ENCODE results near the gene STAT5B. TPM values are rescaled to one million over a fixed set of nuclear protein-coding genes. Genes with fewer than 3 reads are reported as not detected.
A peak's percentile ranks its signal among the peaks of the same experiment; 100 is the strongest.

STAT5B gene
- total RNA-seq, 1 experiment from 2014 or later = 36.4 TPM

DNA sequence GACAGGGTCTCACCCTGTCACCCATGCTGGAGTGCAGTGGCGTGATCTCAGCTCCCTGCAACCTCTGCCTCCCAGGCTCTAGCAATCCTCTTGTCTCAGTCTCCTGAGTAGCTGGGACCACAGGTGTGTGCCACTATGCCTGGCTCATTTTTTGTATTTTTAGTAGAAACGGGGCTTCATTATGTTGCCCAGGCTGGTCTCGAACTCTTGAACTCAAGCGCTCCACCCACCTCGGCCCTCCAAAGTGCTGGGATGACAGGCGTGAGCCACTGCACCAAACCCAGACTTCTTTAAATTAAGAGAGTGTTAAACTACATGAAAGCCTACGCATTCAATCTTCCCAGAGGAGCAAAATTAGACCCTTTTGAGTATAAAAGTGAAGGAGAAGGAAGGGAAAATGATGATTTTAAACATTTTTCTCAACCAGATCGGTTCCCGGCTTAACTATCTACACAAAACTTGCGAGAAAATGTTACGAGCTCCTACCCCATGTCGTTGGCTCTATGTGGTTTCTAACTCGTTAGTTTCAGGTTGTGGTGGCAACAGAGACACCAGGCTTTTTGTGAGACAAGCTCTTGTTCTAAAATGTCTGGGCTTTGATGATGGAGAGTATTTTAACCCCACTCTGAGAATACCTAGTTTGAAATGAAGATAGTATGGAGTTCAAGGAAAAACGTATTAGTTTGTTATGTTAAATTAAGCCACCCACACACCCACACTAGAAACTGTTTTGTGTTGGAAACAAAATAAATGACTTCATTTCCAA, 26.3 kb downstream of the STAT5B start:
- no peak for ATAC-seq
- Mint-ChIP-seq H3K4me3 (no peak overlapping the region), H3K9me3 (no peaks in the 10 kb centered on the region), H3K4me1 (peaks cover 27% of the 10 kb centered on the region), H3K27me3 (ENCODE audit: low read depth) (no peaks in the 10 kb centered on the region), H3K36me3 (no peaks in the 10 kb centered on the region), H3K27ac (peak overlapping the region; percentile 7)
- POLR2A ChIA-PET = interaction anchor here (0.7 kb wide), 1 partner anchor 173 kb away, joined by 3 read pairs; no protein-coding TSS in a partner anchor
- CTCF ChIA-PET = interaction anchor here (0.7 to 3.2 kb wide), 3 partner anchors 19 to 104 kb away, joined by 4 to 38 read pairs (median 4); no protein-coding TSS in a partner anchor
- DNase-seq (ENCODE audit: low spot score) = no peak
- TF ChIP-seq, protein P1, sequence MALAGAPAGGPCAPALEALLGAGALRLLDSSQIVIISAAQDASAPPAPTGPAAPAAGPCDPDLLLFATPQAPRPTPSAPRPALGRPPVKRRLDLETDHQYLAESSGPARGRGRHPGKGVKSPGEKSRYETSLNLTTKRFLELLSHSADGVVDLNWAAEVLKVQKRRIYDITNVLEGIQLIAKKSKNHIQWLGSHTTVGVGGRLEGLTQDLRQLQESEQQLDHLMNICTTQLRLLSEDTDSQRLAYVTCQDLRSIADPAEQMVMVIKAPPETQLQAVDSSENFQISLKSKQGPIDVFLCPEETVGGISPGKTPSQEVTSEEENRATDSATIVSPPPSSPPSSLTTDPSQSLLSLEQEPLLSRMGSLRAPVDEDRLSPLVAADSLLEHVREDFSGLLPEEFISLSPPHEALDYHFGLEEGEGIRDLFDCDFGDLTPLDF (CRISPR knock-in tag; IDR thresholded peaks at IDR 0.05) = no peak
- TF ChIP-seq OVOL2 (CRISPR knock-in tag; IDR thresholded peaks at IDR 0.05; ENCODE audit: borderline replicate concordance) (no peak), FOXK1 (CRISPR knock-in tag; IDR thresholded peaks at IDR 0.05) (no peak), ETV6 (CRISPR knock-in tag; IDR thresholded peaks at IDR 0.05) (no peak), SP1 (CRISPR knock-in tag; conservative IDR thresholded peaks at IDR 0.05) (no peak), ATF1 (CRISPR knock-in tag; IDR thresholded peaks at IDR 0.05) (no peak)
- TF ChIP-seq, protein P2, sequence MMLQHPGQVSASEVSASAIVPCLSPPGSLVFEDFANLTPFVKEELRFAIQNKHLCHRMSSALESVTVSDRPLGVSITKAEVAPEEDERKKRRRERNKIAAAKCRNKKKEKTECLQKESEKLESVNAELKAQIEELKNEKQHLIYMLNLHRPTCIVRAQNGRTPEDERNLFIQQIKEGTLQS (CRISPR knock-in tag; conservative IDR thresholded peaks at IDR 0.05) = no peak
- TF ChIP-seq, protein P3, sequence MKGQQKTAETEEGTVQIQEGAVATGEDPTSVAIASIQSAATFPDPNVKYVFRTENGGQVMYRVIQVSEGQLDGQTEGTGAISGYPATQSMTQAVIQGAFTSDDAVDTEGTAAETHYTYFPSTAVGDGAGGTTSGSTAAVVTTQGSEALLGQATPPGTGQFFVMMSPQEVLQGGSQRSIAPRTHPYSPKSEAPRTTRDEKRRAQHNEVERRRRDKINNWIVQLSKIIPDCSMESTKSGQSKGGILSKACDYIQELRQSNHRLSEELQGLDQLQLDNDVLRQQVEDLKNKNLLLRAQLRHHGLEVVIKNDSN (CRISPR knock-in tag; IDR thresholded peaks at IDR 0.05) = no peak
- TF ChIP-seq, protein P4, sequence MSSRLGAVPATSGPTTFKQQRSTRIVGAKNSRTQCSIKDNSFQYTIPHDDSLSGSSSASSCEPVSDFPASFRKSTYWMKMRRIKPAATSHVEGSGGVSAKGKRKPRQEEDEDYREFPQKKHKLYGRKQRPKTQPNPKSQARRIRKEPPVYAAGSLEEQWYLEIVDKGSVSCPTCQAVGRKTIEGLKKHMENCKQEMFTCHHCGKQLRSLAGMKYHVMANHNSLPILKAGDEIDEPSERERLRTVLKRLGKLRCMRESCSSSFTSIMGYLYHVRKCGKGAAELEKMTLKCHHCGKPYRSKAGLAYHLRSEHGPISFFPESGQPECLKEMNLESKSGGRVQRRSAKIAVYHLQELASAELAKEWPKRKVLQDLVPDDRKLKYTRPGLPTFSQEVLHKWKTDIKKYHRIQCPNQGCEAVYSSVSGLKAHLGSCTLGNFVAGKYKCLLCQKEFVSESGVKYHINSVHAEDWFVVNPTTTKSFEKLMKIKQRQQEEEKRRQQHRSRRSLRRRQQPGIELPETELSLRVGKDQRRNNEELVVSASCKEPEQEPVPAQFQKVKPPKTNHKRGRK (CRISPR knock-in tag; IDR thresholded peaks at IDR 0.05; ENCODE audit: borderline replicate concordance) = no peak

DNA sequence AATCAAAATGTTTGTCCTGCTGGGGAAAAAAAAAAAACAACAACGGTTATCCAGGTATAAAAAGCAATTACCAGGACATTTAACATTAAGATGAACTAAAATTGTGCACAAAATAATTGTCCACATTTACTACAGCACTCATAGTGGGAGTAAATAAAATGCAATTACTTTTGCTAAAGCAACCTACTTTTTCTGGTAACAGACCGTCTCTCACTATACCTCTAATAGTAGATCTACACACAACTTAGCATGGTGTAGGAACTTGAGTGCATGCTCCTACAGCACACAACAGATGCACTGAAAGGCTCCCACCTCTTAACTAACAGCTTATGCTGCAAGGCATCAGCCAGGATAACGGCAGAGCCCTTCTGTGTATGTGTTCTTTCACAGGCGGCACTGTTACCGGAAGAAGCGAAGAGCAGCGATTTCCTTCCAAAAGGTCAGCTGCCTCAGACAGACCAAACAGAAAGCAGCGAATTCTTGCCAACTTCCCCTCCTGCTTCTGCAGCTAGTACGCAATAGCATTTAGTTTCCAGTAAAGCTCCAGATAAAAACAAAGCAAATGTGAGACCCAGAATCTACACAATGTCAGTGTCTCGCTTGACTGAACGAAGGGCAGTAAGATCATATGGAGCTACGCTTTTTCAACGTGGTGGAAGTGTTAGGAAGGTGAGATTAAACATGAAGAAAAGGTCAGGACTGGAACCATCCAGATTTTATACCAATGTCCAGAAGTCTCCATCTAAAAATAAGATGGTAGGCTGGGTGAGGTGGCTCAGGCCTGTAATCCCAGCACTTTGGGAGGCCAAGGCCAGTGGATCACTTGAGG, 27.6 kb downstream of the STAT5B start:
- Mint-ChIP-seq H3K36me3 (no peaks in the 10 kb centered on the region), H3K4me3 (no peak overlapping the region), H3K27me3 (ENCODE audit: low read depth) (no peaks in the 10 kb centered on the region), H3K27ac (peak overlapping the region; percentile 14), H3K9me3 (no peaks in the 10 kb centered on the region), H3K4me1 (peaks cover 26% of the 10 kb centered on the region)
- TF ChIP-seq NFATC4 (CRISPR knock-in tag; IDR thresholded peaks at IDR 0.05) = no peak
- TF ChIP-seq GABPB1 (CRISPR knock-in tag; IDR thresholded peaks at IDR 0.05) = peak; percentile 67; the same call in 1 of the 2 replicates
- POLR2A ChIA-PET = interaction anchor here (0.6 to 0.7 kb wide), 2 partner anchors 20 to 312 kb away, joined by 3 to 4 read pairs; no protein-coding TSS in a partner anchor
- ATAC-seq (no peak), DNase-seq (ENCODE audit: low spot score) (no peak)
- CTCF ChIA-PET = interaction anchor here (0.6 to 3.0 kb wide), 8 partner anchors 9 to 269 kb away, joined by 3 to 25 read pairs (median 4); no protein-coding TSS in a partner anchor

DNA sequence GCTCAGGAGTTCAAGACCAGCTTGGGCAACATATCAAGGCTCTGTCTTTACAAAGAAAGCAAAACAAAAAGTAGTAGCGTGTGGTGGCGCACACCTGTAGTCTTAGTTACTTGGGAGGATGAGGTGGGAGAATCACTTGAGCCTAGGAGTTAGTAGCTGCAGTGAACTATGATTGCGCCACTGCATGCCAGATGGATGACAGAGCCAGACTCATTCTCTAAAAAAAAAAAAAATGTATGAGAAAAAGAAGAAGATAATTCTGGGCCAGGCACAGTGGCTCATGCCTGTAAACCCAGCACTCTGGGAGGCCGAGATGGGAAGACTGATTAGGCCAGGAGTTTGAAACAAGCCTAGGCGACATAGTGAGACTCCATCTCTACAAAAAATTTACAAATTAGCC, 28.5 kb downstream of the STAT5B start:
- Mint-ChIP-seq H3K27me3 (ENCODE audit: low read depth) (no peaks in the 10 kb centered on the region), H3K36me3 (no peaks in the 10 kb centered on the region), H3K4me3 (no peak overlapping the region), H3K4me1 (peaks cover 22% of the 10 kb centered on the region), H3K27ac (no peak overlapping the region), H3K9me3 (no peaks in the 10 kb centered on the region)
- POLR2A ChIA-PET = interaction anchor here (0.6 kb wide), 1 partner anchor 313 kb away, joined by 3 read pairs; no protein-coding TSS in a partner anchor
- no peak for DNase-seq (ENCODE audit: low spot score)
- ATAC-seq = no peak
- CTCF ChIA-PET = interaction anchor here (1.1 to 3.0 kb wide), 3 partner anchors 25 to 109 kb away, joined by 3 to 25 read pairs (median 5); partner anchors contain the start of gene GHDC
- TF ChIP-seq NFATC4 (CRISPR knock-in tag; IDR thresholded peaks at IDR 0.05) (no peak), EMX1 (CRISPR knock-in tag; IDR thresholded peaks at IDR 0.05) (no peak), ZNF317 (CRISPR knock-in tag; IDR thresholded peaks at IDR 0.05; ENCODE audit: borderline replicate concordance, low read depth) (no peak), RELA (CRISPR knock-in tag; IDR thresholded peaks at IDR 0.05; ENCODE audit: borderline replicate concordance) (no peak), CBFB (CRISPR knock-in tag; IDR thresholded peaks at IDR 0.05; ENCODE audit: low read depth) (no peak), NFE2L1 (CRISPR knock-in tag; IDR thresholded peaks at IDR 0.05) (no peak), ZNF121 (CRISPR knock-in tag; IDR thresholded peaks at IDR 0.05) (no peak), HMGA2 (CRISPR knock-in tag; IDR thresholded peaks at IDR 0.05) (no peak), JAZF1 (CRISPR knock-in tag; IDR thresholded peaks at IDR 0.05) (no peak), IRF2 (CRISPR knock-in tag; IDR thresholded peaks at IDR 0.05; ENCODE audit: borderline replicate concordance, low read depth) (no peak)
- TF ChIP-seq, protein P5, sequence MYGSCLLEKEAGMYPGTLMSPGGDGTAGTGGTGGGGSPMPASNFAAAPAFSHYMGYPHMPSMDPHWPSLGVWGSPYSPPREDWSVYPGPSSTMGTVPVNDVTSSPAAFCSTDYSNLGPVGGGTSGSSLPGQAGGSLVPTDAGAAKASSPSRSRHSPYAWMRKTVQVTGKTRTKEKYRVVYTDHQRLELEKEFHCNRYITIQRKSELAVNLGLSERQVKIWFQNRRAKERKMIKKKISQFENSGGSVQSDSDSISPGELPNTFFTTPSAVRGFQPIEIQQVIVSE (CRISPR knock-in tag; IDR thresholded peaks at IDR 0.05; ENCODE audit: borderline replicate concordance) = no peak
- TF ChIP-seq, protein P6, sequence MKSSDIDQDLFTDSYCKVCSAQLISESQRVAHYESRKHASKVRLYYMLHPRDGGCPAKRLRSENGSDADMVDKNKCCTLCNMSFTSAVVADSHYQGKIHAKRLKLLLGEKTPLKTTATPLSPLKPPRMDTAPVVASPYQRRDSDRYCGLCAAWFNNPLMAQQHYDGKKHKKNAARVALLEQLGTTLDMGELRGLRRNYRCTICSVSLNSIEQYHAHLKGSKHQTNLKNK (CRISPR knock-in tag; IDR thresholded peaks at IDR 0.05) = no peak
- TF ChIP-seq, protein P7, sequence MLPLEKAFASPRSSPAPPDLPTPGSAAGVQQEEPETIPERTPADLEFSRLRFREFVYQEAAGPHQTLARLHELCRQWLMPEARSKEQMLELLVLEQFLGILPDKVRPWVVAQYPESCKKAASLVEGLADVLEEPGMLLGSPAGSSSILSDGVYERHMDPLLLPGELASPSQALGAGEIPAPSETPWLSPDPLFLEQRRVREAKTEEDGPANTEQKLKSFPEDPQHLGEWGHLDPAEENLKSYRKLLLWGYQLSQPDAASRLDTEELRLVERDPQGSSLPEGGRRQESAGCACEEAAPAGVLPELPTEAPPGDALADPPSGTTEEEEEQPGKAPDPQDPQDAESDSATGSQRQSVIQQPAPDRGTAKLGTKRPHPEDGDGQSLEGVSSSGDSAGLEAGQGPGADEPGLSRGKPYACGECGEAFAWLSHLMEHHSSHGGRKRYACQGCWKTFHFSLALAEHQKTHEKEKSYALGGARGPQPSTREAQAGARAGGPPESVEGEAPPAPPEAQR (CRISPR knock-in tag; IDR thresholded peaks at IDR 0.05) = no peak
